BJ (cell line): ENCODE results near the gene ATP2B1. TPM values are rescaled to one million over a fixed set of nuclear protein-coding genes. Genes with fewer than 3 reads are reported as not detected.

Experiments used
- polyA plus RNA-seq: library from polyadenylated mRNA; depleted of rRNA; stranded (reverse); fragments of >200 nt; gene quantifications from 2 replicates; pipeline ENCODE4 v1.2.3, GENCODE V29; 2011; rRNA removed
- small RNA-seq: library from RNA; depleted of rRNA; stranded (forward); fragments of <200 nt; gene quantifications from one replicate; pipeline ENCODE3, GENCODE V24; 2012; ENCODE audit warnings: low replicate concordance, low read depth; ENCODE audit not compliant: insufficient read length

The ATP2B1 gene
- polyA plus RNA-seq, 1 experiment, result 12.8 TPM

Small RNA genes within 50 kb of the gene (small RNA-seq; reads per million reads assigned to genes)
- gene AC025034.2 (not detected), gene RNA5SP365 (0.63 reads per million), gene RNU6-148P (not detected)

Other genes with a start within 250 kb of the ATP2B1 start
- 2.1 and 4.2 TPM in 2 replicates for gene GALNT4, start 184.0 kb downstream of the ATP2B1 start, polyA plus RNA-seq
- 6.7 and 12.7 TPM in 2 replicates for gene POC1B, start 182.8 kb downstream of the ATP2B1 start, polyA plus RNA-seq